Measurements from ENCODE around the gene SREBF2.

- TF ChIP-seq EZH2 (IDR thresholded peaks at IDR 0.05; ENCODE audit: insufficient read depth, poor library complexity, severe bottlenecking) (no peak), EZH2phosphoT487 (IDR thresholded peaks at IDR 0.05; ENCODE audit: insufficient read depth, low read depth) (no peak)
These were observed 24.5 kb upstream of the SREBF2 start for GRCh38 chr22:41808400-41808799.

Data from GM23248 (cell line).